Adrenal gland (tissue), 12 donors: ENCODE data around the gene SIRPB1. TPM values are rescaled to one million over a fixed set of nuclear protein-coding genes. Genes with fewer than 3 reads are reported as not detected.

Experiments
- DNase-seq, 7 donors: peaks; one replicate each; pipeline ENCODE4 v3.0.0-alpha.2; 2019 to 2020
- H3K27ac ChIP-seq, 5 donors: fragments of 200-600 bp; sonication (generic) in 4 of 5; 1 replicate in 3 of 5; 2 replicates in 2 of 5; pipeline versions ENCODE4 v1.5.1 to v1.8.0; 2016 to 2020; ENCODE audit warnings: mild to moderate bottlenecking in 1 of 5
- H3K27me3 ChIP-seq: fragments of 200-600 bp; 2 replicates; pipeline ENCODE4 v1.8.0; 2021
- H3K36me3 ChIP-seq, 2 donors: fragments of 200-600 bp; replicated peaks in 1 of 2; 1 replicate in 1 of 2; 2 replicates in 1 of 2; pipeline versions ENCODE4 v1.5.1 to v1.8.0; 2018 to 2022
- H3K4me1 ChIP-seq, 2 donors: fragments of 200-600 bp; replicated peaks in 1 of 2; 1 replicate in 1 of 2; 2 replicates in 1 of 2; pipeline versions ENCODE4 v1.5.1 to v1.8.0; 2018 to 2021
- H3K4me3 ChIP-seq, 4 donors: fragments of 200-600 bp; sonication (generic) in 3 of 4; one replicate each; pipeline ENCODE4 v1.5.1; 2016 to 2018
- H3K9me3 ChIP-seq, 3 donors: fragments of 200-600 bp; sonication (generic) in 1 of 3; replicated peaks in 1 of 3; 1 replicate in 2 of 3; 2 replicates in 1 of 3; pipeline versions ENCODE4 v1.5.1 to v1.8.0; 2016 to 2021
- CTCF ChIP-seq, 6 experiments: fragments of 450-650 bp in 4 of 6; fragments of 200-600 bp in 2 of 6; sonication (generic) in 1 of 6; IDR thresholded peaks; 1 replicate in 5 of 6; 2 replicates in 1 of 6; pipeline versions ENCODE4 v1.5.1 to v1.8.0; 2016 to 2021; ENCODE audit warnings: antibody characterized with exemption in 6 of 6, mild to moderate bottlenecking in 2 of 6, moderate library complexity in 1 of 6
- POLR2A ChIP-seq, 2 donors: fragments of 450-650 bp; IDR thresholded peaks; one replicate each; pipeline ENCODE4 v1.6.1; 2017; ENCODE audit warnings: antibody characterized with exemption in 2 of 2, mild to moderate bottlenecking in 2 of 2, moderate library complexity in 1 of 2
- WGBS, 4 donors: extraction: QIAGEN DNeasy Blood & Tissue Kit in 2 of 4; methylation state at CpG; one replicate each; pipeline versions ENCODE4 v1.1.5 to v1.1.7; 2013 to 2017; 5-methylcytosine and 5-hydroxymethylcytosine counted together
- intact Hi-C, 2 donors: fragments of 100-400 bp; cut with DNase I; formaldehyde crosslinking; loops; one replicate each; pipeline versions ENCODE4 v1.14.1 to v1.15.0; 2022 to 2023
- polyA plus RNA-seq, 3 donors: library from polyadenylated mRNA; stranded (reverse); fragments of 200-250 nt in 2 of 3; fragments of 350-450 nt in 1 of 3; fragmentation: Illumina TruSeq in 1 of 3; extraction: RNeasy Lipid Tissue Mini Kit (QIAGEN cat#74804) in 1 of 3; gene quantifications; one replicate each; pipeline ENCODE4 v1.2.3, GENCODE V29; 2013 to 2014
- total RNA-seq, 9 donors: library from RNA; depleted of rRNA in 4 of 9; stranded (reverse); fragments of >200 nt in 4 of 9; fragments of 120-200 nt in 1 of 9; fragmentation: NEBNext Ultra II Directional in 1 of 9; extraction: Animal tissue kit (Norgen Biotek cat#: 25700) in 1 of 9; gene quantifications; one replicate each; pipeline versions ENCODE4 v1.1.0 to v1.2.4, GENCODE V29; 2013 to 2023
- donor health status: healthy with polysubstance abuse.
- donor health status: Bipolar disorder and iron deficiency.
- donor health status: DM: yes; HTN: yes; CAD: no.
- donor health status: DM: no; HTN: no; CAD: no.
- donor health status: DM: no; HTN: no; CAD: no.
- donor health status: DM: yes; HTN: yes; CAD: no.

The SIRPB1 gene
- total and polyA plus RNA-seq, 12 donors = 0.49 to 15.1 (median 3.9) TPM

GRCh38 chr20:1637226-1637625 is 17.4 kb upstream of the SIRPB1 start:
- Histone ChIP-seq H3K36me3 (no peaks in the 10 kb centered on the region), H3K4me1 (no peaks in the 10 kb centered on the region), H3K9me3 (no peaks in the 10 kb centered on the region), H3K27ac (no peak overlapping the region), H3K27me3 (no peaks in the 10 kb centered on the region), H3K4me3 (no peak overlapping the region)
- DNase-seq = no peak
- intact Hi-C loops = no loop called here
- 46 to 56% (median 50%) methylated on average over 2 of the region's 2 CpGs for WGBS, 4 donors
- TF ChIP-seq CTCF (IDR thresholded peaks at IDR 0.05) (no peak), POLR2A (IDR thresholded peaks at IDR 0.05) (no peak)

- 71 to 80% (median 73%) methylated on average over 2 of the region's 2 CpGs for WGBS, 4 donors
- Histone ChIP-seq H3K4me3 (no peak overlapping the region), H3K36me3 (no peaks in the 10 kb centered on the region), H3K27me3 (no peaks in the 10 kb centered on the region), H3K4me1 (no peaks in the 10 kb centered on the region), H3K27ac (no peak overlapping the region), H3K9me3 (no peaks in the 10 kb centered on the region)
- DNase-seq = no peak
- TF ChIP-seq POLR2A (IDR thresholded peaks at IDR 0.05) (no peak), CTCF (IDR thresholded peaks at IDR 0.05) (no peak)
- intact Hi-C loops = no loop called here
These were observed 16.8 kb upstream of the SIRPB1 start for GRCh38 chr20:1636621-1637020.

- intact Hi-C loops = no loop called here
- no peak for DNase-seq
- WGBS, 4 donors = 76 to 88% (median 83%) methylated on average over 9 to 10 of the region's 10 CpGs
These were observed 15.6 kb upstream of the SIRPB1 start for GRCh38 chr20:1635291-1635979.

GRCh38 chr20:1633535-1633934 is 13.7 kb upstream of the SIRPB1 start:
- intact Hi-C loops = no loop called here
- Histone ChIP-seq H3K36me3 (no peaks in the 10 kb centered on the region), H3K27ac (no peak overlapping the region), H3K9me3 (no peaks in the 10 kb centered on the region), H3K4me1 (no peaks in the 10 kb centered on the region), H3K4me3 (no peak overlapping the region), H3K27me3 (no peaks in the 10 kb centered on the region)
- WGBS, 4 donors = 69 to 74% (median 70%) methylated on average over 4 of the region's 4 CpGs
- DNase-seq = no peak
- TF ChIP-seq POLR2A (IDR thresholded peaks at IDR 0.05) (no peak), CTCF (IDR thresholded peaks at IDR 0.05) (no peak)

More at GRCh38 chr20:1635291-1635979, 15.6 kb upstream of the SIRPB1 start:
- Histone ChIP-seq H3K4me3 (no peak overlapping the region), H3K9me3 (no peaks in the 10 kb centered on the region), H3K27ac (no peak overlapping the region), H3K27me3 (no peaks in the 10 kb centered on the region), H3K36me3 (no peaks in the 10 kb centered on the region), H3K4me1 (no peaks in the 10 kb centered on the region)
- TF ChIP-seq POLR2A (IDR thresholded peaks at IDR 0.05) (no peak), CTCF (IDR thresholded peaks at IDR 0.05) (no peak)
